WI38 (cell line): ENCODE measurements around the gene ATXN10.

Experiments
- H3K4me3 ChIP-seq: 2 replicates; pipeline ENCODE4 v1.5.1; 2011; ENCODE audit warnings: low read depth, mild to moderate bottlenecking, control low read depth, low read length
- CTCF ChIP-seq: IDR thresholded peaks from 2 replicates; pipeline ENCODE4 v1.5.1; 2012; ENCODE audit warnings: low read depth, mild to moderate bottlenecking, control low read depth, low read length

The ATXN10 gene

GRCh38 chr22:45638834-45639746 lies 32.5 kb upstream of the ATXN10 start:
- no peak overlapping the region for H3K4me3 ChIP-seq
- no peak for TF ChIP-seq CTCF

- TF ChIP-seq CTCF: no peak
- H3K4me3 ChIP-seq: no peak overlapping the region
Observed at GRCh38 chr22:45639747-45640102, 31.9 kb upstream of the ATXN10 start.

GRCh38 chr22:45640291-45640940 lies 31.2 kb upstream of the ATXN10 start:
- H3K4me3 ChIP-seq: no peak overlapping the region
- TF ChIP-seq CTCF: no peak

- no peak for TF ChIP-seq CTCF
- no peak overlapping the region for H3K4me3 ChIP-seq
Observed at GRCh38 chr22:45640941-45641621, 30.6 kb upstream of the ATXN10 start.

GRCh38 chr22:45642986-45643385 lies 28.6 kb upstream of the ATXN10 start:
- TF ChIP-seq CTCF: no peak

GRCh38 chr22:45644714-45645113 lies 26.9 kb upstream of the ATXN10 start:
- no peak for TF ChIP-seq CTCF
- no peak overlapping the region for H3K4me3 ChIP-seq

More at GRCh38 chr22:45642986-45643385, 28.6 kb upstream of the ATXN10 start:
- H3K4me3 ChIP-seq: no peak overlapping the region
